ENCODE results near the gene APLP1.
"Not testable (repeated sequence)": the region's sequence is repeated elsewhere in the genome, so short reads cannot be mapped to it uniquely, and the experiment has no call there.

The APLP1 gene

DNA sequence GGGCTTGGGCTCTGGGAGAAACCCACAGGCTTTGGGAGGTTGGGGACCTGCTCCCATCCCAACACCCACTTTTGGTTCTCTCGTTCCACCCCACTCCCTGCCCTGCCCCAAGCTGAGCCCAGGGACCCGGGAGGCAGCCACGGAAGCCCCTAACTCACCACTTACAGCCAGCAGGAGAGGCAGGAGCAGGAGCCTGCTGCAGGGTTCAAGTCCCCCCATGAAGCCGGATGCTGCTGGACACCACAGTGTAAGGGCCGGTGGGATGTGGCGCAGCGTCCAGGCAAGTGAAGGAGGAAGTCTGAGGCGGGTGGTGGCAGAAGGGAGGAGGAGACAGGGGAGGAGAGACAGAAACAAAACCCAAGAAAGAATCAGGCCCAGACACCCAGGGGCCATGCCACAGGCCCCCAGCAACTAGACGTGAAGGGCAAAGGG is 39.7 kb downstream of the APLP1 start, which contains the start of gene TYROBP:
Gene TYROBP (minus strand): TSS at position 286 of the 432 bp plus-strand sequence. CDS start 67 bp downstream, at position 219.
- no peak for DNase-seq

GRCh38 chr19:35908973-35909683 is 40.8 kb downstream of the APLP1 start:
- no peak for DNase-seq

DNA sequence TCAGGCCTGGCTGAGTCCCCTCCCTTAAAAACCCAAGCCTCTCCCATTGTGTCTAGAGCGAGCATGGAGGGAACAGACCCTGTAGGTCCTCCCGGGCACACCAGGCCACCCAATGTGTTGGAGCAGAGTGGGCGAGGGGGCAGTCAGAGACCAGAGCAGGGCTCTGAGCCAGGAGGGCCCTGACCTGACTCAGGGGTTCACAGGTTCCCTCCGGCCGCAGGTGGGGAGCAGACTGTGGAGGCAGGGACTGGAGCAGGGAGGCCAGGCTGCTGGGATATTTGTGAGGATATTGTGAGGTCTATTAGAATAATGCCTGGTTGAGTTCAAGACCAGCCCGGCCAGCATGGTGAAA is 41.3 kb downstream of the APLP1 start:
- DNase-seq: no peak

- not testable (repeated sequence) for DNase-seq
These were observed 42.0 kb downstream of the APLP1 start for GRCh38 chr19:35910355-35910754.

GRCh38 chr19:35911173-35911572 is 42.8 kb downstream of the APLP1 start:
- DNase-seq: no peak

DNA sequence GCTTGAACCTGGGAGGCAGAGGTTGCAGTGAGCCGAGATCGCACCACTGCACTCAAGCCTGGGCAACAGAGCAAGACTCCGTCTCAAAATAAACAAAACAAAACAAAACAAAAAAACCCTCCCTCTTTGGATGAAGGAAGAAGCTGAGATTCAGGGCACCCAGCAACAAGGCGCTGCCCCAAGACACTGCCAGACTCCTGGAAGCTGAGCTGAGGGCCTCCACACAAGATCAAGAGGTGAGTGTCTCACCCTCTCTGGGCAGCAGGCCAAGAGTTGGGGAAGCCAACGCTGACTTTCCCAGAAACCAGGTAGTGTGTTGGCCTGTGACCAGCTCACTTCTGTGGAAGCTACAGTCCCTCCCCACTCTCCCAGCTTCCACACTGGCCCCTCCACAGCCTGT is 43.4 kb downstream of the APLP1 start:
- DNase-seq: no peak

- no peak for DNase-seq
These were observed 45.2 kb downstream of the APLP1 start for GRCh38 chr19:35913589-35913988.

DNA sequence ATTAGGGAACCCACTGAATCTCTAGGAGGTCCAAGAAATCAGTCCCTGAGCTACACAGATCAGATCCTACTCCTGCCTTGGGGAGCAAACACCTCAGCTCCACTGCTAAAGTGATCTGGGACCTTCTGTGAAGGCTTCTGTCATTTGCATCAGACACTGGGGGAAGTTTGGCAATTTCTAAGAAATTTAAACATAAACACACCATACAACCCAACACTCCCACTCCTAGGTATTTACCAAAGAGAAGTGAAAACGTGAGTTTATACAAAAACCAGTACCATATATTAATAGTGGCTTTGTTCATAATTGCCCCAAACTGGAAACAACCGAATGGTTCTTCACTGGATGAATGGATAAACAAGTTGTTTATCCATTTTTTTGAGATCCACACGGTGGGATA is 47.1 kb downstream of the APLP1 start:
- DNase-seq: no peak

GRCh38 chr19:35919306-35919705 is 50.9 kb downstream of the APLP1 start:
- DNase-seq: no peak

DNA sequence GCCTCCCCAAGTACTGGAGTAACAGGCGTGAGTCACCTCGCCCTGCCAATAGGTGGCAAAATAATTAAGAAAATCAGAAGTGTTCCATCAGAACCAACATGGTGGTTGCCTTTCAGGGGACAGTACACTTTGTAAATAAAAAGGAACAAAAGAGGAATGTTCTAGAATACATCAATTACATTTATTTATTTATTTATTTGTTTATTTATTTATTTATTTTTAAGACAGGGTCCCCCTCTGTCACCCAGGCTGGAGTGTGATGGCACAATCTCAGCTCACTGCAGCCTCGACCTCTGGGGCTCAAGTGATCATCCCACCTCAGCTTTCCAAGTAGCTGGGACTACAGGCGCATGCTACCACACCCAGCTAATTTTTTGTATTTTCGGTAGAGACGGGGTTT is 52.6 kb downstream of the APLP1 start:
- no peak for DNase-seq

DNA sequence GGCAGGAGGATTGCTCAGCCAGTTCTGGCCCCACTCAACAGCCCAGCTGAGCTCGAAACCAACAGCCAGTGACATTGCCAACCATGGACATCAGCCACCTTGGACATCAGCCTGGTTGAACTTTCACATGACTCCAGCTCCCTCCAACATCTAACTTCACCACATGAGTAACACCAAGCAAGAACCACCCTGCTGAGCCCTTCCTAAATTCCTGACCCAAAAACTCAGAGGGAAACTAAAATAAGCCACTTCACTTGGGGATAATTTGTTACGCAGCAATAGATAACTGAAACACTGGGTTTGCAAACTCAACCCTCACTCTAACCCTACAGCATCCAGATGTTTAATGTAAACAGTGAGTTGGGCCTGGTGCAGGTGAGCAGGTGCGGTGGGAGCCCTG is 57.1 kb downstream of the APLP1 start:
- no peak for DNase-seq

- DNase-seq: no peak
These were observed 60.1 kb downstream of the APLP1 start for GRCh38 chr19:35928507-35928906.
